GM21526 (cell line): ENCODE results near the gene MESD.

Experiments
- ATAC-seq: cut with Tn5 transposase; IDR thresholded peaks from one replicate; pipeline ENCODE4 v1.9.1; 2021; ENCODE audit warnings: moderate library complexity; ENCODE audit not compliant: unreplicated experiment, low FRiP score

MESD gene

GRCh38 chr15:80915472-80915871 lies 74.1 kb downstream of the MESD start:
- ATAC-seq, result no peak

- ATAC-seq, result no peak
These were observed 76.1 kb downstream of the MESD start for GRCh38 chr15:80913541-80913940.

GRCh38 chr15:80912673-80913072 lies 76.9 kb downstream of the MESD start:
- no peak for ATAC-seq

- ATAC-seq, result no peak
These were observed 77.8 kb downstream of the MESD start for GRCh38 chr15:80911821-80912220.

GRCh38 chr15:80906159-80906766 lies 83.4 kb downstream of the MESD start:
- no peak for ATAC-seq

- no peak for ATAC-seq
These were observed 84.6 kb downstream of the MESD start for GRCh38 chr15:80904998-80905397.

- ATAC-seq, result no peak
These were observed 87.3 kb downstream of the MESD start for GRCh38 chr15:80902298-80902801.

GRCh38 chr15:80898040-80898439 lies 91.6 kb downstream of the MESD start:
- no peak for ATAC-seq
